Liver (tissue), 3 donors: ENCODE data around the gene RTF1.

Experiments
- FOXA1 ChIP-seq: IDR thresholded peaks from 2 replicates; pipeline ENCODE4 v1.6.1; 2016; ENCODE audit warnings: antibody characterized with exemption
- GABPA ChIP-seq, 2 donors: IDR thresholded peaks in 1 of 2; conservative IDR thresholded peaks in 1 of 2; 2 replicates each; pipeline ENCODE4 v1.6.1; 2016; ENCODE audit warnings: antibody characterized with exemption in 2 of 2, mild to moderate bottlenecking in 1 of 2, moderate library complexity in 1 of 2
- HNF4A ChIP-seq, 2 donors: conservative IDR thresholded peaks; 2 replicates each; pipeline ENCODE4 v1.6.1; 2016; ENCODE audit warnings: antibody characterized with exemption in 2 of 2, mild to moderate bottlenecking in 2 of 2
- JUND ChIP-seq, 2 donors: IDR thresholded peaks; 2 replicates each; pipeline ENCODE4 v1.6.1; 2016; ENCODE audit warnings: antibody characterized with exemption in 2 of 2
- RAD21 ChIP-seq, 2 donors: IDR thresholded peaks; 2 replicates each; pipeline ENCODE4 v1.6.1; 2016; ENCODE audit warnings: antibody characterized with exemption in 2 of 2, mild to moderate bottlenecking in 2 of 2
- RXRA ChIP-seq, 2 donors: IDR thresholded peaks; 2 replicates each; pipeline ENCODE4 v1.6.1; 2017 to 2018; ENCODE audit warnings: antibody characterized with exemption in 2 of 2, mild to moderate bottlenecking in 1 of 2
- SP1 ChIP-seq: IDR thresholded peaks from 2 replicates; pipeline ENCODE4 v1.6.1; 2018; ENCODE audit warnings: antibody characterized with exemption, mild to moderate bottlenecking
- YY1 ChIP-seq: IDR thresholded peaks from 2 replicates; pipeline ENCODE4 v1.6.1; 2016; ENCODE audit warnings: antibody characterized with exemption, mild to moderate bottlenecking
- TF ChIP-seq, protein P1 (sequence below): fragments of 150-350 bp; IDR thresholded peaks from 2 replicates; pipeline ENCODE4 v1.5.1; 2017; ENCODE audit warnings: improper control_type of control experiment, low read depth, low read length; ENCODE audit not compliant: missing input control
- TF ChIP-seq, protein P2 (sequence below): IDR thresholded peaks from 2 replicates; pipeline ENCODE4 v1.6.1; 2016; ENCODE audit warnings: antibody characterized with exemption, mild to moderate bottlenecking
- TF ChIP-seq, protein P3 (sequence below): IDR thresholded peaks from 2 replicates; pipeline ENCODE4 v1.6.1; 2016; ENCODE audit warnings: antibody characterized with exemption
- TF ChIP-seq, protein P4 (sequence below): IDR thresholded peaks from 2 replicates; pipeline ENCODE4 v1.6.1; 2016; ENCODE audit warnings: antibody characterized with exemption
- donor health status: healthy.
- donor health status: healthy.

DNA sequence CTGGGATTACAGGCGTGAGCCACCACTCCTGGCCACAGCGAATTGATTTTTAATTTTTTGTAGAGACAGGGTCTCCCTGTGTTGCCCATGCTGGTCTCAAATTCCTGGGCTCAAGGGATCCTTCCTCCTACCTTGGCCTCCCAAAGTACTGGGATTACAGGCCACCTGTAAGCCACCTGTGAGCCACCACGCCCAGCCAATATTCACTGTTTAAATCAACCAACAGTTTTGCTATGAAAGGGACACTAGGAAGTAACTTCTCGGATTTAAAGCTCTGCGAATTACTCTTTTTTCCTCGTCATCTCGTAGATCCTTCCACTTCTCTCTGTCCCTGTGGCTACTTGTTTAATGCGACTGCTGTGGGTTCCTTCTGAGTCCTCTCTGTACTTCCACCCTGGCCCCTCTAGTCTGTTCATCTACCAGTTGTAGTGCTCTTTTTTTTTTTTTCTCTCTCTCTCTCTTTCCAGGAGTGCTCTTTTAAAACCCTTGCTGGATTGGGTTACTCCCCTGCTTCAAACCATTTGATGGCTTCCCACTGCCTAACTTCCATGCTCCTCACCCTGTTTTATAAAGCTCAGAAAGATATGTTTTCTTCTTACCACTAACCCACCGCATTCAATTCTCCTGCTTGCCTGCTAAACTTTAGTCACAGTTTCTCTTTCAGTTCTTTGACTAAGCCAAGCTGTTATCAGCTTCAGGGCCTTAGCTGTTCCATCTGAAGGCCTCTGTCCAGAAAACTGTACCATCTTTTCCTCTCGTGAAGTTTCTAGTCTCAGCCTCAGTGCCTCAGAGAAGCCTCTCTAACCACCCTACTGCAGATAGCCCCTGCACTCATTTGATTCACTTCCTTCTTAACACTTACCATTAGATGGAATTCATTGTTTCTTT, 12.4 kb downstream of the RTF1 start:
- TF ChIP-seq, protein P1, sequence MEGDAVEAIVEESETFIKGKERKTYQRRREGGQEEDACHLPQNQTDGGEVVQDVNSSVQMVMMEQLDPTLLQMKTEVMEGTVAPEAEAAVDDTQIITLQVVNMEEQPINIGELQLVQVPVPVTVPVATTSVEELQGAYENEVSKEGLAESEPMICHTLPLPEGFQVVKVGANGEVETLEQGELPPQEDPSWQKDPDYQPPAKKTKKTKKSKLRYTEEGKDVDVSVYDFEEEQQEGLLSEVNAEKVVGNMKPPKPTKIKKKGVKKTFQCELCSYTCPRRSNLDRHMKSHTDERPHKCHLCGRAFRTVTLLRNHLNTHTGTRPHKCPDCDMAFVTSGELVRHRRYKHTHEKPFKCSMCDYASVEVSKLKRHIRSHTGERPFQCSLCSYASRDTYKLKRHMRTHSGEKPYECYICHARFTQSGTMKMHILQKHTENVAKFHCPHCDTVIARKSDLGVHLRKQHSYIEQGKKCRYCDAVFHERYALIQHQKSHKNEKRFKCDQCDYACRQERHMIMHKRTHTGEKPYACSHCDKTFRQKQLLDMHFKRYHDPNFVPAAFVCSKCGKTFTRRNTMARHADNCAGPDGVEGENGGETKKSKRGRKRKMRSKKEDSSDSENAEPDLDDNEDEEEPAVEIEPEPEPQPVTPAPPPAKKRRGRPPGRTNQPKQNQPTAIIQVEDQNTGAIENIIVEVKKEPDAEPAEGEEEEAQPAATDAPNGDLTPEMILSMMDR, result no peak
- no peak for TF ChIP-seq SP1
- TF ChIP-seq, protein P2, sequence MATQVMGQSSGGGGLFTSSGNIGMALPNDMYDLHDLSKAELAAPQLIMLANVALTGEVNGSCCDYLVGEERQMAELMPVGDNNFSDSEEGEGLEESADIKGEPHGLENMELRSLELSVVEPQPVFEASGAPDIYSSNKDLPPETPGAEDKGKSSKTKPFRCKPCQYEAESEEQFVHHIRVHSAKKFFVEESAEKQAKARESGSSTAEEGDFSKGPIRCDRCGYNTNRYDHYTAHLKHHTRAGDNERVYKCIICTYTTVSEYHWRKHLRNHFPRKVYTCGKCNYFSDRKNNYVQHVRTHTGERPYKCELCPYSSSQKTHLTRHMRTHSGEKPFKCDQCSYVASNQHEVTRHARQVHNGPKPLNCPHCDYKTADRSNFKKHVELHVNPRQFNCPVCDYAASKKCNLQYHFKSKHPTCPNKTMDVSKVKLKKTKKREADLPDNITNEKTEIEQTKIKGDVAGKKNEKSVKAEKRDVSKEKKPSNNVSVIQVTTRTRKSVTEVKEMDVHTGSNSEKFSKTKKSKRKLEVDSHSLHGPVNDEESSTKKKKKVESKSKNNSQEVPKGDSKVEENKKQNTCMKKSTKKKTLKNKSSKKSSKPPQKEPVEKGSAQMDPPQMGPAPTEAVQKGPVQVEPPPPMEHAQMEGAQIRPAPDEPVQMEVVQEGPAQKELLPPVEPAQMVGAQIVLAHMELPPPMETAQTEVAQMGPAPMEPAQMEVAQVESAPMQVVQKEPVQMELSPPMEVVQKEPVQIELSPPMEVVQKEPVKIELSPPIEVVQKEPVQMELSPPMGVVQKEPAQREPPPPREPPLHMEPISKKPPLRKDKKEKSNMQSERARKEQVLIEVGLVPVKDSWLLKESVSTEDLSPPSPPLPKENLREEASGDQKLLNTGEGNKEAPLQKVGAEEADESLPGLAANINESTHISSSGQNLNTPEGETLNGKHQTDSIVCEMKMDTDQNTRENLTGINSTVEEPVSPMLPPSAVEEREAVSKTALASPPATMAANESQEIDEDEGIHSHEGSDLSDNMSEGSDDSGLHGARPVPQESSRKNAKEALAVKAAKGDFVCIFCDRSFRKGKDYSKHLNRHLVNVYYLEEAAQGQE, result no peak
- TF ChIP-seq YY1, result no peak
- TF ChIP-seq RAD21 (IDR thresholded peaks at IDR 0.05), result no peak
- no peak for TF ChIP-seq JUND (IDR thresholded peaks at IDR 0.05)
- TF ChIP-seq, protein P3, sequence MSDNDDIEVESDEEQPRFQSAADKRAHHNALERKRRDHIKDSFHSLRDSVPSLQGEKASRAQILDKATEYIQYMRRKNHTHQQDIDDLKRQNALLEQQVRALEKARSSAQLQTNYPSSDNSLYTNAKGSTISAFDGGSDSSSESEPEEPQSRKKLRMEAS, result no peak
- TF ChIP-seq, protein P4, sequence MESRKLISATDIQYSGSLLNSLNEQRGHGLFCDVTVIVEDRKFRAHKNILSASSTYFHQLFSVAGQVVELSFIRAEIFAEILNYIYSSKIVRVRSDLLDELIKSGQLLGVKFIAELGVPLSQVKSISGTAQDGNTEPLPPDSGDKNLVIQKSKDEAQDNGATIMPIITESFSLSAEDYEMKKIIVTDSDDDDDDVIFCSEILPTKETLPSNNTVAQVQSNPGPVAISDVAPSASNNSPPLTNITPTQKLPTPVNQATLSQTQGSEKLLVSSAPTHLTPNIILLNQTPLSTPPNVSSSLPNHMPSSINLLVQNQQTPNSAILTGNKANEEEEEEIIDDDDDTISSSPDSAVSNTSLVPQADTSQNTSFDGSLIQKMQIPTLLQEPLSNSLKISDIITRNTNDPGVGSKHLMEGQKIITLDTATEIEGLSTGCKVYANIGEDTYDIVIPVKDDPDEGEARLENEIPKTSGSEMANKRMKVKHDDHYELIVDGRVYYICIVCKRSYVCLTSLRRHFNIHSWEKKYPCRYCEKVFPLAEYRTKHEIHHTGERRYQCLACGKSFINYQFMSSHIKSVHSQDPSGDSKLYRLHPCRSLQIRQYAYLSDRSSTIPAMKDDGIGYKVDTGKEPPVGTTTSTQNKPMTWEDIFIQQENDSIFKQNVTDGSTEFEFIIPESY, result no peak
- no peak for TF ChIP-seq RXRA (IDR thresholded peaks at IDR 0.05)
- no peak for TF ChIP-seq GABPA (IDR thresholded peaks at IDR 0.05 in 1 of 2, conservative IDR thresholded peaks at IDR 0.05 in 1 of 2)
- no peak for TF ChIP-seq FOXA1
- TF ChIP-seq HNF4A (conservative IDR thresholded peaks at IDR 0.05), result no peak
